Islet of Langerhans (tissue), 1 donor: ENCODE measurements around the gene LRRC56.

Experiments used
- FAIRE-seq: peaks from one replicate; lab custom pipeline; 2011; peaks lifted over from hg19 to GRCh38; lab: Jason Lieb, UNC

The LRRC56 gene, protein sequence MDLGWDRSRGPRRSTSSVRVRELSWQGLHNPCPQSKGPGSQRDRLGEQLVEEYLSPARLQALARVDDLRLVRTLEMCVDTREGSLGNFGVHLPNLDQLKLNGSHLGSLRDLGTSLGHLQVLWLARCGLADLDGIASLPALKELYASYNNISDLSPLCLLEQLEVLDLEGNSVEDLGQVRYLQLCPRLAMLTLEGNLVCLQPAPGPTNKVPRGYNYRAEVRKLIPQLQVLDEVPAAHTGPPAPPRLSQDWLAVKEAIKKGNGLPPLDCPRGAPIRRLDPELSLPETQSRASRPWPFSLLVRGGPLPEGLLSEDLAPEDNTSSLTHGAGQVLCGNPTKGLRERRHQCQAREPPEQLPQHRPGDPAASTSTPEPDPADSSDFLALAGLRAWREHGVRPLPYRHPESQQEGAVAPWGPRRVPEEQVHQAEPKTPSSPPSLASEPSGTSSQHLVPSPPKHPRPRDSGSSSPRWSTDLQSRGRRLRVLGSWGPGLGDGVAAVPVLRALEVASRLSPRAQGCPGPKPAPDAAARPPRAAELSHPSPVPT

DNA sequence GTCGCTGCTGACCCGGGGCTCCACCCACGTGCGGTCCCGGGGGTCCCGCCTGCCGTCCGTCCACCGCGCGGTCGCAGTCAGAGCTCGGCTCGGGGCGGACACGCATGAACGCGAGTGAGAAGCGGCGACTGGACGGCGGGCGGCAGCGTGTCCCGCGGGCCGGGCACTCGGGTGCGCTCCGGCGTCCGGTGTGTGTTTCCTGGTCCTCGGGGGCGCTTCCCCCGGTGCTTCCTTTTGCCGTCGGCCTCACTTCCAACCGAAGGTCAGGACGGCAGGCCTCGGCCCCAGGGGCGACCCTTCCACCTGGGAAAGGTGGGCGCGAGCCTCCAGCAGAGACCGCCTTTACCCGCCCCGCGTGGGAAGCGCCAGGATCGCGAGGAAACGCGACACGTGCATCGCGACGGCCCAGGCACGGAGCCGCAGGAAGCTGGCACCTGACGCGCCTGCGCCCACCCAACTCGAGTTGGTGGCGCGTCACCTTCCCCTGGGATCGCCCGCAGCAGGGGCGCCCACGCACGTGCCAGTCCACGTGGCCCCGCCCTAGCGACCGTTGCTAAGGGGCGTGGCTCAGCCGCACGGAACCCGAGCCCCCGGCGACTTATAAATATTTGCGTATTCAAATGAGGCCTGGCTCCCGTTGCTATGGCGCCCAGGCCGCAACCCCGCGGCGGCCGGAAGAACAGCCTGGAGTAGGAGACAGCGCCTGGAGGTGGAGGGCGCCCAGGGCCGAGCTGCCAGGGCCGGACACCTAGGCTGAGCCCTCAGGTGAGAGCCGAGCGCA is at the start of gene LRRC56:
Gene LRRC56, plus strand, starts transcription at position 687 of the 781 bp plus-strand sequence. CDS start 3,158 bp downstream, outside the sequence.
- no peak for FAIRE-seq

DNA sequence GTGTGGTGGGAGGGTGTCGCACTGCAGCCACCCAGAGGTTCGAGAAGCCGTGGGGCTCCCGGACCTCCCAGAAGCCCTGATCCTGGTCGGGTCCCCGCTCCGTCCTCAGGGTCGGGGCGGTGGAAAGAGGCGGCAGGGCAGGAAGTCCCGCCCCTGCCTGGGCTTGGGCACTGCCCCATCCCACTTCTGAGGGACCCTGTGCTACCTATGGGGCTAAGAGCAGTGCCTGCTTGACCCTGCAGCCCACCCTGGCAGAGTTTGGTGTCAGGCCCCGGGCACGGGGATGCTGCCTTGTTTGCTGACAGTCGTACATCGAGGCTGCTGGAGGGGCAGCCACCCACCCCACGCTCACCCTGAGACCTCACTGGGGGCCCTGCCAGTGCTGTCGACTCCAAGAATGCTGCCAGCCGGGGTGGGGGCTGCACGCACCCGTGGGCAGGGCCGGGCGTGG is 49.7 kb upstream of the LRRC56 start:
- FAIRE-seq, result no peak

DNA sequence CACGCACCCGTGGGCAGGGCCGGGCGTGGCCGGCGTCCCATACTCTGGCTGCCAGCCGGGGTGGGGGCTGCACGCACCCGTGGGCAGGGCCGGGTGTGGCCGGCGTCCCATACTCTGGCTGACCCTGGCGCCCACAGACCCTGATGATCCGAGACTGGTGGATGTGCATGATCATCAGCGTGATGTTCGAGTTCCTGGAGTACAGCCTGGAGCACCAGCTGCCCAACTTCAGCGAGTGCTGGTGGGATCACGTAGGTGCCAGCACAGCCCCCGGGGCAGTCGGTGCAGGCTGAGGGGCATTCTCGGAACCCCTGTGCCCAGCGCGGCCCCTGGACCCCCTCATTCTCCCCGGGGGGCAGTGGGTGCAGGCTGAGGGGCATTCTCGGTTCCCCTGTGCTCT is 49.3 kb upstream of the LRRC56 start:
- no peak for FAIRE-seq

DNA sequence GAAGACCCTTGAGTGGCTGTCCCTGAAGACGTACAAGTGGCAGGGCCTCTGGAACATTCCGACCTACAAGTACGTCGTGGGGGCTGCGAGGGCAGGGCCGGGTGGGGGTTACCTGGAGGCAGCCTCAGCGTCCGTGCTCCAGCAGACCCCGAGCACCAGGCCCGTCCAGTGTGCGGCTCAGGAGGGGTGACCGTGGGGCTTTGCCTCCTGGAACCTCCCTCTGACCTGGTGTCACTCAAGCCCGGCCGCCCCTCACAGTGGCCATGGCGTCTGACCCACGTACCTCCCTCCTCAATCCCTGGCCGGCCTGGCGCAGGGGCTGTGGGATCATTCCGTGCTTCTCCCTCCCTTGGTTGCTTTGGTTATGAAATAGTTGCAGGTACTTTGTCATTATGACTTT is 48.7 kb upstream of the LRRC56 start:
- FAIRE-seq, result no peak

DNA sequence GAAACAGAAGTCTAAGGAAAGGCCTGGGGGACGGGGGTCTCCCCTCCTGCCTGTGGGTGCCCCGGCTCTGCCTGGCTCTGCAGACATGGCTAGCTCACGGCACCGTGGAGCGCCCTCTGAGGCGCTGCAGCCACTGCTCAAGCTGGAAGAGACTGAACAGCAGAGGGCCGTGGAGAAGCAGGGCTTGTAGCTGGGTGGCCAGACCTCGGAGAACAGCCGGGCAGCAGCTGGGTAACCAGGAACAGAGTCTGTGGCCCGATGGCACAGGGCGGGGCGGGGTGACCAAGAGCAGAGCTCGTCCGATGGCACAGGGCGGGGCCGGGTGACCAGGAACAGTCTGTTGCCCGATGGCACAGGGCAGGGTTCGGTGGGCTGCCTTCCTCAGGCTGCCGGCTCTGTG is 48.3 kb upstream of the LRRC56 start:
- FAIRE-seq, result no peak

DNA sequence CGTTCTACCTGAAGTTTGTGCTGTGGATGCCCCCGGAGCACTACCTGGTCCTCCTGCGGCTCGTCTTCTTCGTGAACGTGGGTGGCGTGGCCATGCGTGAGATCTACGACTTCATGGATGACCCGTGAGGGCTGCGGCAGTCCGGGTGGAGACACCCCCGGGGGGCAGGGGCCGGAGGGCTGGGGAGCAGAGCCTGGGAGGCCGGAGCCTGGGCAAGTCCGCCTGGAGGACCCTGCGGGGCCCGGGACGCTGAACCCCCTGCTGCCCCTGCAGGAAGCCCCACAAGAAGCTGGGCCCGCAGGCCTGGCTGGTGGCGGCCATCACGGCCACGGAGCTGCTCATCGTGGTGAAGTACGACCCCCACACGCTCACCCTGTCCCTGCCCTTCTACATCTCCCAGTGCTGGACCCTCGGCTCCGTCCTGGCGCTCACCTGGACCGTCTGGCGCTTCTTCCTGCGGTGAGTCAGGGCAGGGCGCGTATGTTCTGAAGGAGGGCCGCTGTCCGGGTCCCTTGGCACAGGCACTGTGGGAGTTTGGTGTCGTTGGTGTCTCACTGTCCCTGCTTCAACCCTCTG is 47.6 kb upstream of the LRRC56 start:
- no peak for FAIRE-seq

DNA sequence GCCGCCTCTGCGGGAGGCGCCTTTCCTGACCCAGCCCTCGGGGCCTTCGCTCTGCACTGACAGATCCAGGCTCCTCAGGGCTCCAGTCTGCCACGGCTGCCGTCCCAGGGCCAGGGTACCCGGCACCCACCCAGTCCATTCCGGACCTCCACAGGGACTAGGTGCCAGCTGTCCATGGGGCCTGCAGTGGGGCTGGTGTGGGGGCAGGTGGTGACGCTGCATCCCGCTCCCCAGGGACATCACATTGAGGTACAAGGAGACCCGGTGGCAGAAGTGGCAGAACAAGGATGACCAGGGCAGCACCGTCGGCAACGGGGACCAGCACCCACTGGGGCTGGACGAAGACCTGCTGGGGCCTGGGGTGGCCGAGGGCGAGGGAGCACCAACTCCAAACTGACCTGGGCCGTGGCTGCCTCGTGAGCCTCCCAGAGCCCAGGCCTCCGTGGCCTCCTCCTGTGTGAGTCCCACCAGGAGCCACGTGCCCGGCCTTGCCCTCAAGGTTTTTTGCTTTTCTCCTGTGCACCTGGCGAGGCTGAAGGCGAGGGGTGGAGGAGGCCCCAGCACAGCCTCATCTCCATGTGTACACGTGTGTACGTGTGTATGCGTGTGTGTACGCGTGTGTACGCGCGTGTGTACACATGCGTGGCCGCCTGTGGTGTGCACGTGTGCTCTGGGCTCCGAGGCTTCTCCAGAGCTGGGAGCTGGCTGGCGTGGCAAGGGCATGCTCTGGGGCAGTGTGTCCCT is 47.0 kb upstream of the LRRC56 start:
- no peak for FAIRE-seq

DNA sequence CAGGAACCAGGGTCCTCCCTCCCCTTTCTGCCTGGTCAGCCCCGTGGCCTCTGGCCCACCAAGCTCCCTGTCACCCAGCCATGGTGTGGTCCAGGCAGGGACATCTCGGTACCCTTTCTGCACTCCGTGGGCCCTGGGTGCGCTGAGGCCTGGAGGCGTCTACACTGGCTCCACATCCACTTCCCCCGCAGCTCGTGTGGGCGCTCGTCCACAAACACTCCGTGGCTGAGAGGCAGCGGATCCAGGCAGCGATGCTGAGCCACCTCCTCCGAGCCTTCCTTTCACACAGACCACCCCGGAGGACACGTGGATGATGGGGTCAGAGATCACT is 46.4 kb upstream of the LRRC56 start:
- no peak for FAIRE-seq

DNA sequence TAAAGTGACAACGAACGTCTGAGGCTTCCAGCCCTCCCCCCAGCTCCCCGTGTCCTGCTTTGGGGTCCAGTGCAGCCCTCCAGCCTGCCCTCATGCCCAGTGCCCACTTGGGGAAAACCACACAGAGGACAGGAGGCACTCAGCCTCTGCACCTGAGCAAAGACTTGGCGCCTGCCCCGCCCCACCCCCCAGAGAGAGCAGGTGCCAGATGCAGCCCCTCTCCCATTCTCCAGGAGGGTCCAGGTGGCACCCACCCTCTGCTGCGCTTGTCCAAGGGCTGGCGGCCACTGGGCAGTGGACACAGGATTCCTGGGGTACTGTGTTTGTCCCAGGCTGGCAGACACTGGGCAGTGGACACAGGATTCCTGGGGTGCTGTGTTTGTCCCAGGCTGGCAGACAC is 46.0 kb upstream of the LRRC56 start:
- FAIRE-seq, result no peak

DNA sequence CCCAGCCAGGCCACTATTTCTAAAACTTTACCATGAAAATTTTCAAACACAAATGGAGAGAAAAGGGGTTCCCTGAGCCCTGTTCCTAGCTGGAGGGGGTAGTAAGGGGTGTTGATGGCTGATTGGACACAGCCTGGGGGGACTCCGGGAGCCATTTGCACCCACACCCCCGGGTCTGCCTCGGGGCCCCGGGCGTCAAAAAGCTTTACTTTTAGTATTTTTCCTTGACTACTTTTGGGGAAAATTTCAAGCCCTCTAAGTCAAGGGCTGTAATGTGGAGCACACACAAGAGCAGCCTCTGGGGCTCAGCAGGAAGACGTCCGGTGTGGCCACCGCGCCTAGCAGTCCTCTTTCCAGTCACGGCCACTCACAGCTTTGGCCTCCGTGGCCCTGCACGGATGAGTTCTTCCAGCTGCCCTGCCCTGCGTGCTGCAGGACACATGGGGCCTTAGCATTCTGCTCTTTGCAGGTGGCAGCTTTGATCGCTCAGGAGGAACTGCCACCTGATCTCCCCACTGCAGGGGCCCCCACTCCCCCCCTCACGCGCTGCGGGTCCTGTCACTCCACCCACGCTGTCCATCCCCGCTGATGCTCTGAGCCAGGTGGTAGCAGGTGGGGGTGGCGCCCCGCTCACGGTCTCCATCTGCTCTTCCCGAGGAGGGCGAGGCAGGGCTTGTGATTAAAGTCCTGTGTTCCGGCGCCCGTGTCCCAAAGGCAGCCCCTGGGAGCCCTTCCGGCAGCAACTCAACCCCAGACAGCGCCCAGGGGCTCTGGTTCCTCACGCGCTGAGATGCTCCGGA is 44.7 kb upstream of the LRRC56 start:
- no peak for FAIRE-seq

DNA sequence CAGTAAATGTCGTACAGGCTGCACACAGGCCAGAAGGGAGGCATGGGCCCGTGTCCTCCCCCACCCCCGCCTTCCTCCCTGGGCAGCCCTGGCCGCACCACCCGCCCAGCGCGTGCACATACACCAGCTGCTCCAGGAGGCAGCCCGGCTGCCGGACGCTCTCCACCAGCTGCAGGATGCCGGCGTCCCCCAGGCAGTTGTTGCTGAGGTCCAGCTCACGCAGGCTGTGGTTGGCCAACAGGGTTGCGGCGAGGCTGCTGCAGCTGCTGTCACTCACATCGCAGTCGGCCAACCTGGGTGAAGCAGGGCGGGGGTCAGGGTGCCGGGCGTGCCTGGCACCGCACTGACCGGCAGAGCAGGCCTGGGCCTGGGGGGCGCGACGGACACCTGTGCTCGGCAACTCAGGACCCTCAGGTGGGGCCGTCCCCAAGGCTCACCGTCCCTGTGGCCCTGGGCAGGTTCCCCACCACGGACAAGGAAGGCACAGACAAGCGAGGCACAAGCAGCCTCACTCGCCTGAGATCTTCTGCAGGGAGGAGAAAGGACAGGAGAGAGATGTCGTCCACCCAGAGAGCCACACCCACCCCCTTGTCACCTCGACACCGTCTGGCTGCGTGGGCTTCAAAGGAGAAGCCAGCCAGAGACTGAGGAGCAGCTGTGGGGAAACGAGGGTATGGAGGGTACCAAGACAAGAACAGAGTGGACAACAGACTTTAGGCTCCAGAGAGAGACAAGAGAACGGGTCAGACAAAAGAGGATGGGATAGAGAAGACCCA is 42.4 kb upstream of the LRRC56 start:
- FAIRE-seq, result no peak

DNA sequence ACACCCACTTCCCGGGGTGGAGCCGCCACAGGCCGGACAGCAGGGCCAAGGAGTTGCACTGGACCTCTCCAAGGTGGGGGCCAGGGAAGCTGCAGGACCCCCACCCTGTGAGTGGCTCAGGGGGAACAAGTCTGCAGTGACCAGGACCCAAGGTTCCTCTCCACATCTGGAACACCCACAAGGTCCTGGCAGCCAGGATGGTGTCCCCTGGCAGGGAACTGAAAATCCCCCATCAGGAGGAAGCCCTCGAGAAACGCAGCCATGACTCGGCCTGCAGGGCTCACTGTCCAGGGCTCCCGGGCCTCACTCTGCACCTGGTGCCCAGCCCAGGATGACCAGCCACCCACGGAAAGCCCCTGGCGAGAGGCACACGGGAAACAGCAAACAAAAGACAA is 41.8 kb upstream of the LRRC56 start:
- FAIRE-seq, result no peak

DNA sequence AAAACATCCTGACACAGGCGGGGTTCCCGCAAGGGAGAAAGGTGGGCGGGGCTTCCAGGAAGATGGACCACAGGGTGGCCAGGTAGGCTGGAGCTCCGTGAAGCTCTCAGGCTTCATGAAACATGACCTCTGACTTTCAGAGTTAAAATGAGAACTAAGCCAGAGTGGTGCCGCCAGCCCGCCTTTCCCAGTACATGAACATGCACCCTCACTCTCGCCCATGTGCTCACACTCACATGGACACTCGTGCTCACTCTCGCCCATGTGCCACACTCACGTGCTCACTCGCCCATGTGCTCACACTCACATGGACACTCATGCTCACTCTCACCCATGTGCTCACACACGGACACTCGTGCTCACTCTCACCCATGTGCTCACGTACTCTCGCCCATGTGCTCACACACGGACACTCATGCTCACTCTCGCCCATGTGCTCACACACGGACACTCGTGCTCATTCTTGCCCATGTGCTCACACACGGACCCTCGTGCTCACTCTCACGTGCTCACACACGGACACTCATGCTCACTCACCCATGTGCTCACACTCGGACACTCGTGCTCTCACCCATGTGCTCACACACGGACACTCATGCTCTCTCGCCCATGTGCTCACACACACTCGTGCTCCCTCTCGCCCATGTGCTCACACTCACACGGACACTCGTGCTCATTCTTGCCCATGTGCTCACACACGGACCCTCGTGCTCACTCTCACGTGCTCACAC is 40.3 kb upstream of the LRRC56 start:
- FAIRE-seq, result no peak

DNA sequence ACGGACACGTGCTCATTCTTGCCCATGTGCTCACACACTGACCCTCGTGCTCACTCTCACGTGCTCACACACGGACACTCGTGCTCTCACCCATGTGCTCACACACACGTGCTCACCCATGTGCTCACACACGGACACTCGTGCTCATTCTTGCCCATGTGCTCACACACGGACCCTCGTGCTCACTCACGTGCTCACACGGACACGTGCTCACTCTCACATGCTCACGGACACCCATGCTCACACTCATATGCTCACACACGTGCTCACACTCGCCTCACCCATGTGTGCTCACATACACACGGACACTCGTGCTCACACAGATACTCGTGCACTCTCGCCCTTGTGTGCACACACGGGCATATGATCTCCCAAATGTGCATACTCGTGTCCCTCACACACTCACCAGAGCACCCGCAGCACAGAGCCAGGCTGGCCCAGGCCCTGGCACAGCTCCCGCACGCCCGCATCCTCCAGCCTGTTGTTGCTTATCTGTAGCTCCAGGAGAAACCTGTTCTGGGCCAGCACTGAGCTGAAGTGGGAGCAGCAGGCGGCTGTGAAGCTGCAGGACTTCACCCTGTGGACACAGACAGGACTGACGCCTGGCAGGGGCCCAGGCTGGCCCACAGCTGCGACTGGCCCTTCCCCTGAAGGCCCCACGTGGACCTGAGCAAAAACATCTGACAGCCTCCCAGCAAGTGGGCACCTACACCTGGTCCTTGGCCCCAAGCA is 39.6 kb upstream of the LRRC56 start:
- no peak for FAIRE-seq

DNA sequence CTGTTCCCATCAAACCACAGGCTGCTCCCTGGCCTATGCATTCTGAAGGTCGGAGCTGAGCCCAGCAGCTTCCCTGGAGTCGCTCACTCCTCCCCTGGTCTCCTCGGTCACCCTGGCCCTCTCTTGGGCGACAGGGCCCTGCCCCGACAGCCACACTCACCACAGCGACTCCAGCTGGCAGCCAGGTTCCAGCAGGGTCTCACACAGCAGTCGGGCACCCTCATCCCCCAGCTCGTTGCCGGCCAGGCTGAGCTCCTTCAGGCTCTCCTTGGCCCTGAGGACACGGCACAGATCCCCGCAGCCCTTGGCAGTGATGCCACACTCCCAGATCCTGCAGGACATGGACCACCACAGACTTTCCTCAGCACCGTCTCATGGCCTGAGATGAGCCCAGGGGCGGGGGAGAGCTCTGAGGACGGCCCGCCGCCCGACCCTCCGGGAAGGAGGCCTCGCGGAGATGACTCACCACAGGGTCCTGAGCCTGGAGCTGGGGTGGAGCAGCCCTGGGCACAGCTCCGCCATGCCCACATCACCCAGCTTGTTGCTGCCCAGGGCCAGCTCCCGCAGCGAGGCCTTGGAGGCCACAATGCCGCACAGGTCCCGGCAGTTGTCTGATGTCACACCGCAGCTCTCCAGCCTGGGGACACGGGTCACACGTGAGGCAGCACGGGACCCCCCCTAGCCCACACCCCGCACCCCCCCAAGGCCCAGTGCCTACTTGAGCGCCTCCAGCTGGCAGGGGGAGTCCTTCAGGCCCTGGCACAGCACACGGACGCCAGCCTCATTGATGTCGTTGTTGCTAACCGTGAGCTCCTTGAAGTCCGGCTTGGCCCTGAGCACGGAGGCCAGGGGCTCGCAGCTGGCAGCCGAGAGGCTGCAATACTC is 38.8 kb upstream of the LRRC56 start:
- no peak for FAIRE-seq

DNA sequence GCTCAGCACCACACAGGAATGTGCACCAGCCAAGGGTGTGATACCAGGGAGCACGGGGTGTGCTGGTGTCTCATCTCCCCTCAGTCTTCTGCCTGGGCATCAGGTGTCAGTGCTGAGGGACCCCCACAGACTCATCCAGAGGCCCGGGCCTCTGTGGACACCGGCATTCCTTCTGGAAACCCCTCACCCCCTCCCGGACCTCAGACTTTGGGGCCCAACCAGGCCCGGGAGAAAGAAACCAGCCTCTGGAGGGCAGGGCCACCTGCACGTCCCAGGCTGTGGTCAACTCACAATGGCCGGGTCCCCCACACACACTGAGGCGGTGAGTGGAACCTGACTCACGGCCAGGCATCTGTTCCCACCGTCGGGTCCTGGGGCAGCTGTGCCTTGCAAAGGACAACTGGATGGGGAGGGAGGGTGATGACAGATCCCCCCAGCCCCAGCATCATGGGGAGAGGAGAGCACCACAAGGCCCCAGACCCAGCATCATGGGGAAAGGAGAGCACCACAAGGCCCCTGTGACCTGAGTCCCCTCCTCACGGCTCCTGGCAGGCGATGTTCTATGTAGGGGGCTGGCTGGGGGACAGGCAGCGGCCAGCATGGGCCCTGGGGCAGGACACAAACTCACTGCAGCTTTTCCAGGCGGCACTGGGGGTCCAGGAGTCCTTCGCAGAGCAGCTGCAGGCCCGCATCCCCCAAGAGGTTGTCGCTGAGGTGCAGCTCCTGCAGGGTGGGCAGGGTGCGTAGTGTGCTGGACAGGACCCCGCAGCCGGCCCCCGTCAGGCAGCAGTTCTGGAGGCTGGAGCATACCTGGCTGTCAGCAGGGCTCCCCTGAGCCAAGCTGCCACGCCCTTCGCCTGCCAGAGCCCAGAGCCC is 37.9 kb upstream of the LRRC56 start:
- no peak for FAIRE-seq

DNA sequence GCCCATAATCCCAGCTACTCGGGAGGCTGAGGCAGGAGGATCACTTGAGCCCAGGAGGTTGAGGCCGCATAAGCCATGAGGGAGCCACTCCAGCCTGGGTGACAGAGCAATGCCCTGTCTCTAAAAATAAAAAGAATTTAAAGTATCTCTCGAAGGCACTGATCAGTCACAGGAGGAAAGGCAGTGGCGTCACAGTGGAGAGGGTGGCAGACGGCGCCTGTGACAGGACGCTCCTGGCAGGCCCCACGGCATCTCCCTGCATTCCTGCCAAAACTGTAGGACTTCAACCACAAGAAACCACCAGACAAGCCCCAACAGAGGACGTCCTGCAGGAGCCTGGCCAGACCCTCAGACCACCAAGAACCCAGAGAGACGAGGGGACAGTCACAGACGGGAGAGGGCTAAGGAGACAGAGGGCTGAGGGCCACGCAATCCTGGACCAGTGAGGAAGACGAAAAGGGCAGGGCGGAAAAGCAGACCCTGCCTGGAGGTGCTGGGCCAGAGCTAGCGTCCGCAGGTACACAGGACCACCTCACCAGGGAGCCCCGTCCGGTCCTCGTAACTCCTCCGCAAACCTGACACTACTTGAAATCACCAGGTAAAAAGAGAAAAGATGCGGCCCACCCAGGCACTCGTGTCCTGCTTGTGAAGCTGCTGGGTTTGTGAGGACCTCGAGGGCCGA is 36.2 kb upstream of the LRRC56 start:
- FAIRE-seq, result no peak
